Activated CD4-positive, alpha-beta memory T cell treated with anti-CD3 and anti-CD28 coated beads, Interleukin-2, amount 10 ng/mL, durations not matched to agents 7 days and 5 days (primary cell): ENCODE data around the gene CXCL11. TPM values are rescaled to one million over a fixed set of nuclear protein-coding genes. Genes with fewer than 3 reads are reported as not detected.

Source experiments
- CTCF ChIA-PET: fragments of 350-600 bp; sonication (Branson Sonifier 250); formaldehyde crosslinking; loops from one replicate; lab custom pipeline; 2021; ENCODE audit warnings: antibody characterized with exemption, inconsistent platforms; lab: Charles Lee
- POLR2A ChIA-PET: fragments of 350-600 bp; sonication (Branson Sonifier 250); formaldehyde crosslinking; loops from one replicate; lab custom pipeline; 2021; ENCODE audit warnings: antibody characterized with exemption; lab: Charles Lee
- DNase-seq: peaks from one replicate; pipeline ENCODE4 v3.0.0-alpha.2; 2020
- H3K27ac Mint-ChIP-seq: one replicate; pipeline ENCODE4 v1.8.0; 2021; ENCODE audit warnings: mild to moderate bottlenecking, mixed read lengths
- H3K27me3 Mint-ChIP-seq: one replicate; pipeline ENCODE4 v1.8.0; 2021; ENCODE audit warnings: mixed read lengths
- H3K36me3 Mint-ChIP-seq: one replicate; pipeline ENCODE4 v1.8.0; 2021; ENCODE audit warnings: low read depth, mixed read lengths
- H3K4me1 Mint-ChIP-seq: one replicate; pipeline ENCODE4 v1.8.0; 2021; ENCODE audit warnings: mixed read lengths
- H3K4me3 Mint-ChIP-seq: one replicate; pipeline ENCODE4 v1.8.0; 2021; ENCODE audit warnings: mild to moderate bottlenecking, mixed read lengths
- H3K9me3 Mint-ChIP-seq: one replicate; pipeline ENCODE4 v1.8.0; 2021; ENCODE audit warnings: mixed read lengths
- total RNA-seq, 2 experiments: library from RNA; stranded (reverse); gene quantifications; one replicate each; pipeline ENCODE4 v1.2.3, GENCODE V29; 2021

The CXCL11 gene
- total RNA-seq, 2 experiments from 2014 or later = 0.28 to 0.33 TPM

GRCh38 chr4:76035141-76035540 lies 729 bp downstream of the CXCL11 start:
- Mint-ChIP-seq H3K27ac (no peak overlapping the region), H3K36me3 (no peaks in the 10 kb centered on the region), H3K27me3 (no peaks in the 10 kb centered on the region), H3K4me1 (peaks cover 14% of the 10 kb centered on the region), H3K9me3 (no peaks in the 10 kb centered on the region), H3K4me3 (no peak overlapping the region)
- no peak for DNase-seq
- ChIA-PET CTCF (no interaction called here), POLR2A (no interaction called here)

- H3K27me3 Mint-ChIP-seq = peaks cover 7% of the 10 kb centered on the region
- CTCF ChIA-PET = no interaction called here
- no peak overlapping the region for H3K4me3 Mint-ChIP-seq
- H3K9me3 Mint-ChIP-seq = no peaks in the 10 kb centered on the region
- H3K36me3 Mint-ChIP-seq = no peaks in the 10 kb centered on the region
- no peak overlapping the region for H3K27ac Mint-ChIP-seq
- peaks cover 20% of the 10 kb centered on the region for H3K4me1 Mint-ChIP-seq
- POLR2A ChIA-PET = no interaction called here
- DNase-seq = no peak
Observed at GRCh38 chr4:76029300-76029699, 6.6 kb downstream of the CXCL11 start.

- Mint-ChIP-seq H3K36me3 (no peaks in the 10 kb centered on the region), H3K27me3 (peaks cover 7% of the 10 kb centered on the region), H3K4me1 (peaks cover 26% of the 10 kb centered on the region), H3K4me3 (peak overlapping the region; percentile 42), H3K9me3 (no peaks in the 10 kb centered on the region), H3K27ac (no peak overlapping the region)
- ChIA-PET CTCF (no interaction called here), POLR2A (no interaction called here)
- DNase-seq = no peak
Observed at GRCh38 chr4:76028350-76028765, 7.5 kb downstream of the CXCL11 start.

- peaks cover 4% of the 10 kb centered on the region for H3K27me3 Mint-ChIP-seq
- no peak for DNase-seq
- CTCF ChIA-PET = interaction anchor here (1.2 to 1.7 kb wide), 2 partner anchors 28 to 43 kb away, joined by 4 to 6 read pairs; no protein-coding TSS in a partner anchor
- POLR2A ChIA-PET = interaction anchor here (0.7 to 1.2 kb wide), 2 partner anchors 35 to 83 kb away, joined by 3 read pairs; partner anchors contain the start of gene NAAA
- no peaks in the 10 kb centered on the region for H3K9me3 Mint-ChIP-seq
- H3K4me3 Mint-ChIP-seq = no peak overlapping the region
- no peak overlapping the region for H3K27ac Mint-ChIP-seq
- peaks cover 36% of the 10 kb centered on the region for H3K4me1 Mint-ChIP-seq
- no peaks in the 10 kb centered on the region for H3K36me3 Mint-ChIP-seq
Observed at GRCh38 chr4:76024065-76024464, 11.8 kb downstream of the CXCL11 start.

- POLR2A ChIA-PET = interaction anchor here (0.7 kb wide), 1 partner anchor 82 kb away, joined by 3 read pairs; the partner anchor contains the start of gene NAAA
- Mint-ChIP-seq H3K4me3 (no peak within 1 kb of the TSS), H3K36me3 (no peaks in the 10 kb centered on the region), H3K27me3 (peaks cover 2% of the 10 kb centered on the region), H3K27ac (no peak within 1 kb of the TSS), H3K4me1 (peaks cover 32% of the 10 kb centered on the region), H3K9me3 (no peaks in the 10 kb centered on the region)
- CTCF ChIA-PET = interaction anchor here (1.7 kb wide), 1 partner anchor 27 kb away, joined by 6 read pairs; no protein-coding TSS in a partner anchor
- no peak for DNase-seq
Observed at GRCh38 chr4:76023389-76023788, 12.5 kb downstream of the CXCL11 start, which contains the start of gene CXCL10. CXCL10 (minus strand) TSS chr4:76023497; CDS start chr4:76023431, 66 bp downstream.

GRCh38 chr4:76022677-76023076 lies 13.2 kb downstream of the CXCL11 start:
- H3K36me3 Mint-ChIP-seq = no peaks in the 10 kb centered on the region
- CTCF ChIA-PET = no interaction called here
- no peaks in the 10 kb centered on the region for H3K9me3 Mint-ChIP-seq
- POLR2A ChIA-PET = no interaction called here
- no peak for DNase-seq
- peaks cover 27% of the 10 kb centered on the region for H3K4me1 Mint-ChIP-seq
- no peak overlapping the region for H3K27ac Mint-ChIP-seq
- H3K27me3 Mint-ChIP-seq = peaks cover 2% of the 10 kb centered on the region
- no peak overlapping the region for H3K4me3 Mint-ChIP-seq

- DNase-seq = no peak
- Mint-ChIP-seq H3K27me3 (no peaks in the 10 kb centered on the region), H3K4me3 (no peak overlapping the region), H3K27ac (no peak overlapping the region), H3K9me3 (no peaks in the 10 kb centered on the region), H3K36me3 (no peaks in the 10 kb centered on the region), H3K4me1 (peaks cover 27% of the 10 kb centered on the region)
- POLR2A ChIA-PET = no interaction called here
- CTCF ChIA-PET = no interaction called here
Observed at GRCh38 chr4:76022031-76022430, 13.8 kb downstream of the CXCL11 start.

- H3K4me3 Mint-ChIP-seq = no peak overlapping the region
- no peaks in the 10 kb centered on the region for H3K27me3 Mint-ChIP-seq
- ChIA-PET POLR2A (interaction anchor here (1.0 kb wide), 1 partner anchor 41 kb away, joined by 3 read pairs; no protein-coding TSS in a partner anchor), CTCF (no interaction called here)
- DNase-seq = no peak
- no peaks in the 10 kb centered on the region for H3K9me3 Mint-ChIP-seq
- peaks cover 5% of the 10 kb centered on the region for H3K36me3 Mint-ChIP-seq
- H3K27ac Mint-ChIP-seq = no peak overlapping the region
- peaks cover 18% of the 10 kb centered on the region for H3K4me1 Mint-ChIP-seq
Observed at GRCh38 chr4:76017056-76017686, 18.7 kb downstream of the CXCL11 start.

- peaks cover 5% of the 10 kb centered on the region for H3K36me3 Mint-ChIP-seq
- H3K9me3 Mint-ChIP-seq = no peaks in the 10 kb centered on the region
- peak; percentile 53 for DNase-seq
- H3K27ac Mint-ChIP-seq = peak overlapping the region; percentile 2
- ChIA-PET POLR2A (interaction anchor here (1.0 kb wide), 1 partner anchor 42 kb away, joined by 3 read pairs; no protein-coding TSS in a partner anchor), CTCF (no interaction called here)
- no peaks in the 10 kb centered on the region for H3K27me3 Mint-ChIP-seq
- H3K4me3 Mint-ChIP-seq = no peak overlapping the region
- peaks cover 21% of the 10 kb centered on the region for H3K4me1 Mint-ChIP-seq
Observed at GRCh38 chr4:76016393-76016792, 19.5 kb downstream of the CXCL11 start.

GRCh38 chr4:76013540-76013939 lies 22.3 kb downstream of the CXCL11 start:
- no peak for DNase-seq
- POLR2A ChIA-PET = no interaction called here

GRCh38 chr4:76012388-76012801 lies 23.5 kb downstream of the CXCL11 start:
- H3K4me1 Mint-ChIP-seq = peaks cover 20% of the 10 kb centered on the region
- no peak for DNase-seq
- ChIA-PET POLR2A (no interaction called here), CTCF (interaction anchor here (3.8 kb wide), 1 partner anchor 16 kb away, joined by 16 read pairs; no protein-coding TSS in a partner anchor)
- no peak overlapping the region for H3K4me3 Mint-ChIP-seq
- H3K27ac Mint-ChIP-seq = no peak overlapping the region
- peaks cover 5% of the 10 kb centered on the region for H3K36me3 Mint-ChIP-seq
- H3K9me3 Mint-ChIP-seq = no peaks in the 10 kb centered on the region
- peaks cover 4% of the 10 kb centered on the region for H3K27me3 Mint-ChIP-seq

More at GRCh38 chr4:76013540-76013939, 22.3 kb downstream of the CXCL11 start:
- Mint-ChIP-seq H3K27me3 (peaks cover 2% of the 10 kb centered on the region), H3K4me3 (no peak overlapping the region), H3K9me3 (no peaks in the 10 kb centered on the region), H3K27ac (no peak overlapping the region), H3K4me1 (peaks cover 20% of the 10 kb centered on the region), H3K36me3 (peaks cover 5% of the 10 kb centered on the region)
- CTCF ChIA-PET = interaction anchor here (3.8 kb wide), 1 partner anchor 17 kb away, joined by 16 read pairs; no protein-coding TSS in a partner anchor

GRCh38 chr4:76011700-76012387 lies 24.0 kb downstream of the CXCL11 start:
- no peak for DNase-seq
- Mint-ChIP-seq H3K36me3 (peaks cover 5% of the 10 kb centered on the region), H3K27ac (no peak overlapping the region), H3K9me3 (no peaks in the 10 kb centered on the region), H3K4me3 (no peak overlapping the region), H3K4me1 (peaks cover 19% of the 10 kb centered on the region), H3K27me3 (peaks cover 7% of the 10 kb centered on the region)
- ChIA-PET CTCF (interaction anchor here (3.8 kb wide), 1 partner anchor 15 kb away, joined by 16 read pairs; no protein-coding TSS in a partner anchor), POLR2A (no interaction called here)

- Mint-ChIP-seq H3K4me1 (peaks cover 12% of the 10 kb centered on the region), H3K27ac (no peak overlapping the region), H3K27me3 (peaks cover 8% of the 10 kb centered on the region), H3K36me3 (peaks cover 5% of the 10 kb centered on the region), H3K4me3 (no peak overlapping the region), H3K9me3 (no peaks in the 10 kb centered on the region)
- ChIA-PET POLR2A (no interaction called here), CTCF (no interaction called here)
- no peak for DNase-seq
Observed at GRCh38 chr4:76011018-76011670, 24.7 kb downstream of the CXCL11 start.
